GM19438 (cell line): ENCODE measurements around the gene GNE.

Experiments used
- ATAC-seq: cut with Tn5 transposase; IDR thresholded peaks from one replicate; pipeline ENCODE4 v1.9.1; 2021; ENCODE audit warnings: low read depth; ENCODE audit not compliant: unreplicated experiment

Gene GNE

DNA sequence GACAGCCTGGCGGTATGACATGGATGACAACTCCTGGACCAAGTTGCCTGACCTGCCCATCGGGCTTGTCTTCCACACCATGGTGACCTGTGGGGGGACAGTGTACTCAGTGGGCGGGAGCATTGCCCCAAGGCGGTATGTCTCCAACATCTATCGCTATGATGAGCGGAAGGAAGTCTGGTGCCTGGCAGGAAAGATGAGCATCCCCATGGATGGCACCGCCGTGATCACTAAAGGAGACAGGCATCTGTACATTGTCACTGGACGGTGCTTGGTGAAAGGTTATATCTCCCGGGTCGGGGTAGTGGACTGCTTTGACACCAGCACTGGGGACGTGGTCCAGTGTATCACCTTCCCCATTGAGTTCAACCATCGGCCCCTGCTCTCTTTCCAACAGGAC lies 87.7 kb downstream of the GNE start:
- ATAC-seq, result no peak

DNA sequence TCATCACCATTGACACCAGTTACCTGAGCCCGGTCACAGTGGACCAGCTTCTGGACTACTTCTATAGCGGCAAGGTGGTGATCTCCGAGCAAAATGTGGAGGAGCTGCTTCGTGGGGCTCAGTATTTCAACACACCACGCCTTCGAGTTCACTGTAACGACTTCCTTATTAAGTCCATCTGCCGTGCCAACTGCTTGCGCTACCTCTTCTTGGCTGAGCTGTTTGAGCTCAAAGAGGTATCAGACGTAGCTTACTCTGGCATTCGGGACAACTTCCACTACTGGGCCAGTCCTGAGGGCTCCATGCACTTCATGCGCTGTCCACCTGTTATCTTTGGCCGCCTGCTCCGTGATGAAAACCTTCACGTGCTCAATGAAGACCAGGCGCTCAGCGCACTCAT lies 88.5 kb downstream of the GNE start:
- ATAC-seq, result no peak

DNA sequence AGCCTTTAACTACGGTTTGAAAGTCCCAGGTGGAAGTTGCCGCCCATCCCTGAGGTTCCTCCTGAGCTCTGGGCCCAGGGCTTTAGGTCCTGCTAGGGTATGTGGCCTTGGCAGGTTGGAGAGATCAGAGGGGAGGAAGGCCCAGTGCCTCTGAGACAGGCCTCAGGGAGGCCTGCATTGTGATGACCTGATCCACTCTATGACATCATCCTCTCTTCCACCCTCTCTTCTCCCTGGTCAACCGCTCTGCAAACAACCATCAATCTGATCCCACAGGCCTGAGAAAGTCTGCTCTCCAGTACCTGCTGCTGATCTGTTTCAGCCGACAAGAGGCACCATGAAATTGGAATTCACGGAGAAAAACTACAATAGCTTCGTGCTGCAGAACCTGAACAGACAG lies 89.1 kb downstream of the GNE start, which contains the start of gene CCIN:
CCIN (plus strand) TSS at position 223 of the 400 bp plus-strand sequence; CDS start at position 338, 115 bp downstream.
- ATAC-seq, result no peak

DNA sequence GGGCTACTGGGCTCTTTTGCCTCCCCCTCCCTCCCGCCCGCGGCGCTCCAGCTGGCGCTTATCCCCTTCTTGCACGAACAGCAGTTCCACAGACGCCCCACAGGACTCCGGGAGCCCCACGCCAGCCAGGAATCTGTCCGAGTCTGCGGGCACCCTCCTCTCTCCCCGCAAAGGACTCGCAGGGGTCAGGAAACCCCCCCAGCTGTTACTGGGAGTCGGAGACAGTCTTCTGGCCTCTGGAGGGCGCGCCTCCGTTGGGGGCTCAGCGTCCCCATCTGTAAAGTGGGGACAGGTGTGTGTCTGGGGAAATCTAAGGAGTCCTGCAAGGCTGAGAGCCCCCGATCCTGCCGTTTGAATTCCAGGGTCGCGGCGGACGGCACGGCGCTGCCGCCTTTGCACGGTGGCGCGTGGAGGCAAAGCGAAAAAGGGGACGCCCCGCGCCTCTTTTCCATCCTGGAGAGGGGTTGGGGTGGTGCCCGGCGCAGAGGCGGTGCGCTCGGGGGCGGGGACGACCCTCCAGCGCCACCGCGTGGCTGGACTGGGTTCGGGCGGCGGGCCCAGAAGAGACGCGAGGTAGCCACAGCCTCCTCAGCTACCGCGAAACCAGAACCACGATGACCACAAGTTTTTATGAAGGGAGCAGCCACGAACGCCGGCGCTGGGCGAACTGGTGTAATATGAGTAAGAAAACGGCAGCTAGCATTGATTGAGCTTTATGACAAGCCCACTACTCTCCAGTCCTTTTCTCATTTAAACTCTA lies 91.9 kb downstream of the GNE start:
- ATAC-seq, result peak; percentile 94

DNA sequence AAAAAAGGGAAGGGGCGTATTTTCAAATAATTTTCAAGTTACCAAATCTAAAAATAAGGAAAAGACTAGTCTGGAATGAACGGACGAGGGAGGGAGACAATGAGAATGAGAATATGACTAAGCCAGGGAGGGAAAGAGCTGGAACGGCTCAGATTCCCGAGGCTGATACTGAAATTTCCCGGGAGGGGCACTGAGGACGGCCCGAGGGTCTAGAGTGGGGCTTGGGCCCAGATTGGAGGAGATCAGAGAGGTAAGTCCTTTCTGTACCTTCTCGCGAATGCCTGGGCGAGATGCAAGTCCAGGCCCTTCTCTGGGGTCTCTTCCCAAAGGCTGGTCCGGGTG lies 92.5 kb downstream of the GNE start:
- no peak for ATAC-seq

DNA sequence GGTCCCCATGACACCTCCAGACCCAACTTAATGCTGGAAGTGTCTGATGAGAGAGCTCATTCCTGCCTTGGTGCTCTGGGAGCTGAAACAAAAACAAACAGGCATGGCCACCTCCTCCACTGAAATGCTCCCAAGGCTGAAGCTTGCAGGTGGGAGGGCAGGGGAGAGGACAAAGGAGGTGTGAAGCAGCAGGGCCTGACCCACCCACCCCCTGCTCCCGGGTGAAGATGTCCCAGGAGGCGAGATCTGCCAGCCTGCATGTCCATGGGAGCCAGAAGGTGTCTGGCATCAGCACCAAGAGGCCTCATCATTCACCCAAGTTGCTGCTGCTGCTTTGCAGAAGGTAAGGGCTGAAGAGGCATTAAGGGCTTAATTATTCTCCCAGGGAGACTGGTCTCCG lies 93.3 kb downstream of the GNE start:
- no peak for ATAC-seq
